ENCODE data around the gene RNF123.

The RNF123 gene

DNA sequence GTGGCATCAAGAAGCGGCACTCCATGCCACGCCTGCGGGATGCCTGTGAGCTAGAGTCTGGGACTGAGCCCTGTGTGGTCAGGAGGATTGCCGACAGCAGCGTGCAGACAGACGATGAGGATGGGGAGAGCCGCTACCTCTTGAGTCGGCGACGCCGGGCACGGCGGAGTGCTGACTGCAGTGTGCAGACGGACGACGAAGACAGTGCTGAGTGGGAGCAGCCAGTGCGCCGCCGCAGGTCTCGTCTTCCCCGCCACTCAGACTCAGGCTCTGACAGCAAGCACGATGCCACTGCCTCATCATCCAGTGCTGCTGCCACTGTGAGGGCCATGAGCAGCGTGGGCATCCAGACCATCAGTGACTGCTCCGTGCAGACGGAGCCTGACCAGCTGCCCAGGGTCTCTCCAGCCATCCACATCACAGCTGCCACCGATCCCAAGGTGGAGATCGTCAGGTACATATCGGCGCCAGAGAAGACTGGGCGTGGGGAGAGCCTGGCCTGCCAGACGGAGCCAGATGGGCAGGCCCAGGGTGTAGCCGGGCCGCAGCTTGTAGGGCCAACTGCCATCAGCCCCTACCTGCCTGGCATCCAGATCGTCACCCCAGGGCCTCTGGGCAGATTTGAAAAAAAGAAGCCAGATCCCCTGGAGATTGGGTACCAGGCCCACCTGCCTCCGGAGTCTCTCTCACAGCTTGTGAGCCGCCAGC lies 32.0 kb upstream of the RNF123 start:
- DNase-seq (ENCODE audit: low read depth), result no peak
- H3K4me3 ChIP-seq (ENCODE audit: low read depth, low read length), result no peak overlapping the region

GRCh38 chr3:49658711-49659110 lies 30.6 kb upstream of the RNF123 start:
- no peak overlapping the region for H3K4me3 ChIP-seq (ENCODE audit: low read depth, low read length)
- DNase-seq (ENCODE audit: low read depth), result no peak

GRCh38 chr3:49659756-49660155 lies 29.6 kb upstream of the RNF123 start:
- DNase-seq (ENCODE audit: low read depth), result no peak
- H3K4me3 ChIP-seq (ENCODE audit: low read depth, low read length), result no peak overlapping the region

- no peak overlapping the region for H3K4me3 ChIP-seq (ENCODE audit: low read depth, low read length)
- no peak for DNase-seq (ENCODE audit: low read depth)
These were observed 28.1 kb upstream of the RNF123 start for GRCh38 chr3:49661281-49661680.

GRCh38 chr3:49662021-49662420 lies 27.3 kb upstream of the RNF123 start:
- DNase-seq (ENCODE audit: low read depth), result no peak
- H3K4me3 ChIP-seq (ENCODE audit: low read depth, low read length), result no peak overlapping the region

GRCh38 chr3:49662720-49663413 lies 26.5 kb upstream of the RNF123 start:
- no peak overlapping the region for H3K4me3 ChIP-seq (ENCODE audit: low read depth, low read length)
- DNase-seq (ENCODE audit: low read depth), result no peak

- DNase-seq (ENCODE audit: low read depth), result no peak
- H3K4me3 ChIP-seq (ENCODE audit: low read depth, low read length), result no peak overlapping the region
These were observed 25.5 kb upstream of the RNF123 start for GRCh38 chr3:49663831-49664230.

DNA sequence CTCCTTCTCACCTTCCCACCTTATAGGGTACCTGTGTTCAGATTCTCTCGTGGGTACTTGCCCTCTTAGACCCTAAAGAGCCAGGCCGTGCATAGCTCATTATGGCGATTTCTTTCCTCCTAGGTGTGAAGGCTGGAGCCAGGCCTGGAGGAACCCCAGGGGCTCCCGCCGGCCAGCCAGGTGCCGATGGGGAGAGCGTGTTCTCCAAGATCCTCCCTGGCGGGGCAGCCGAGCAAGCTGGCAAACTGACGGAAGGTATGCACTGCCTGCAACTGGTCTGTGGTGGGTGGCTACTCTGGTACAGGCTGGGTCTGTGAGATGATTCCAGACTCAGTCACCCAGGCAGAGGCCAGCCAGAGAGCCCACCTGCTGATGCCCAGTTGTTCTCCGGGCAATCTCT lies 25.1 kb upstream of the RNF123 start:
- H3K4me3 ChIP-seq (ENCODE audit: low read depth, low read length), result no peak overlapping the region
- DNase-seq (ENCODE audit: low read depth), result no peak

DNA sequence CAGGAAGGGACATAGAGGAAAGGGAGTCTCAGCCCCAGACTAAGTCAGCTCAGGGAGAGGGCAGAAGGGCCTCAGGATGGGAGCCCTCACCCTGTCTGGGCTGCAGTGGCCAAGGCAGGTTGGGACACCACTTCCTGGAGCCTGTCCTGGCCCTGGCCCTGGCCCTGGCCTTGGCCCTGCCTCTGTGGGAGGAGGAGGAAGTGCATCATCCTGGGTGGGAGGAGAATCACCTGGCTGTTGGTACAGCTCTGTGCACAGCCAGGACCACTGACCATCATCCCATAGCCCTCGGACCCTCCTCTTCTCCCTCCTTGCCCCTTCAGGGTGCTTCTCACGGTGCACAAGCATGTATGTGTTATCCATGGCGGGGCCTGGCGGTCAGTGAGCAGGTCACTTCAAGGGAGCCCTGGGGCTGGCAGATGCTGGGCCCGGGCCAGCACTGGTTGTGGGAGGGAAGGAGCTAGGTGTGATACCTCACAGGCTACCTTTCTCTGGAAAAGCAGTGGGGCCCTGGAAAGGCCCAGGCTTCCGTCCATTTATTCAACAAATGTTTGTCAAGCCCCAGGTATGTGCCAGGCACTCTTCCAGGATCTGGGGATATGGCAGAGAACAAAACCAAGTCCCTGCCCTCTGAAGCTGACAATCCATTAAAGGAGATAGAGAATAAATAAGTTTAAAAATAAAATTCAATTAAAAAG lies 23.4 kb upstream of the RNF123 start:
- DNase-seq (ENCODE audit: low read depth), result no peak
- H3K4me3 ChIP-seq (ENCODE audit: low read depth, low read length), result no peak overlapping the region

- no peak for DNase-seq (ENCODE audit: low read depth)
- no peak overlapping the region for H3K4me3 ChIP-seq (ENCODE audit: low read depth, low read length)
These were observed 22.8 kb upstream of the RNF123 start for GRCh38 chr3:49666592-49666991.

DNA sequence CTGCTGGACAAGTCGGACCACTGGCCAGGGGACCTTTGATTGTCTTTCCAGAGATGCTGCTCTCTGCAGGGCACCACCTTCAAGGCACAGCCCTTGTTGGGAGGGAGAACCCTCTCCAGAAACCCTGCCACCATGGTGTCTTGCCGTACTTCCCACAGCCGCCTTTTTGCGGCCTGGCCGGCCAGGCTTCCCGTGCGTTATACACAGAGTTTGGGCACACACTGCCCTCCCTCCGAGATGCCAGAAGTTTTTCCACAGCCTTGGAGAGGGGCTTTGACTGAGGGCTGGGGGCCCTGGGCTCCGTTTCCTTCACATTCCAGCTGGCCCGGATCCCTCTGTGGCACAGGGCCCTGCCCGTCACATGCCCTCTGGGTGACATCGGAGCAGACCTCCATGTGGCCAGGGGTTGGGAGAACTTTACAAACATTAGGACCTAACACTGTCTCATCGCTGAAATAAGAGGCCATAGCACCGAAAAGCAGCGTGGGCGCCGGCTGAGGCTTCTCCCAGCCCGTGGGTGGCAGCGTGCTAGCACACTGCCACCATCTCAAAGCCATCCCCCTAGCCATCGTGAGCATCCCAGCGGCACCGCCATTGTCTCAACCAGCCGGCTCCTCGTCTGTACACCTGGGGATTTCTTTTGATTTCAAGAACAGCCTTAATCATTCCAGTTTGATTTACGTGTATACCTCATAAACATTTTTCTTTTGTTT lies 21.5 kb upstream of the RNF123 start:
- no peak overlapping the region for H3K4me3 ChIP-seq (ENCODE audit: low read depth, low read length)
- no peak for DNase-seq (ENCODE audit: low read depth)

DNA sequence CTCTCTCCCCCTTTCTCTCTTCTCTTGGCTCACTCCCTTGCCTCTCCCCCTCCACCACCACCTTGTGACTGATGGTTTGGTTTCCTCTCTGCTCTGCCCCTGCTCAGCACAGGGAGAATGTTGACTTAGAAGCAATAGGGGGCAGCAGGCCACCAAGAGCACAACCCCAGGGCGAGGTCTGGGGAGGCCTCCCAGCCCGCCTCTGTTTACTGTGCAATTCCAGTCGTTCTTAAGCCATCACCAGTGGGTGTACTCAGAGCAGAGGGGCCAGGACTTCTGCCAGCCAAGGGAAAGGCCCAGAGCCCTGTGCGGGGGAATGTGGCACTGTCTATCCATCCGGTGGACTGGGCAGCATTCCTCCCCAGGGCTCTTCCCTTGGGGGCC lies 21.0 kb upstream of the RNF123 start:
- no peak overlapping the region for H3K4me3 ChIP-seq (ENCODE audit: low read depth, low read length)
- no peak for DNase-seq (ENCODE audit: low read depth)

GRCh38 chr3:49668861-49669260 lies 20.5 kb upstream of the RNF123 start:
- no peak for DNase-seq (ENCODE audit: low read depth)
- no peak overlapping the region for H3K4me3 ChIP-seq (ENCODE audit: low read depth, low read length)

DNA sequence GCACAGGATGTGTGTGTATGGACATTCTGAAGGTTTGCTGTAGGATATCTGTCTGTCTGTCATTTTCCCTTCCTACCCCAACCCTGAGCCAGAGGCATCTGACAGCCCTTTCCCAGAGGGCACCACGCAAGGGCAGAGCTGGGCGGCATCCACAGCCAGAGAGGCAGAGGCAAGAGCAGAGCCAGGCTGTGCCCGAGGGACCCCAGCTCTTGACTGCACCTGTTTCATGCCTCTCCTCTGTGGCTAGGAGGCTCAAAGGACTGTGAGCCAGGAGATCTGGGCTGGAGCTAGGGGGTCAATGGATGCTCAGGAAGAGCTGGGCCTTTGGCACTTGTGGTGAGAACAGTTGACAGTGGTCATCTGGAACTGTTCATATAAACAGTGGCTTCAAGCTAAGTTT lies 20.0 kb upstream of the RNF123 start:
- no peak overlapping the region for H3K4me3 ChIP-seq (ENCODE audit: low read depth, low read length)
- no peak for DNase-seq (ENCODE audit: low read depth)

GRCh38 chr3:49670940-49671290 lies 18.4 kb upstream of the RNF123 start:
- DNase-seq (ENCODE audit: low read depth), result no peak
- H3K4me3 ChIP-seq (ENCODE audit: low read depth, low read length), result no peak overlapping the region

DNA sequence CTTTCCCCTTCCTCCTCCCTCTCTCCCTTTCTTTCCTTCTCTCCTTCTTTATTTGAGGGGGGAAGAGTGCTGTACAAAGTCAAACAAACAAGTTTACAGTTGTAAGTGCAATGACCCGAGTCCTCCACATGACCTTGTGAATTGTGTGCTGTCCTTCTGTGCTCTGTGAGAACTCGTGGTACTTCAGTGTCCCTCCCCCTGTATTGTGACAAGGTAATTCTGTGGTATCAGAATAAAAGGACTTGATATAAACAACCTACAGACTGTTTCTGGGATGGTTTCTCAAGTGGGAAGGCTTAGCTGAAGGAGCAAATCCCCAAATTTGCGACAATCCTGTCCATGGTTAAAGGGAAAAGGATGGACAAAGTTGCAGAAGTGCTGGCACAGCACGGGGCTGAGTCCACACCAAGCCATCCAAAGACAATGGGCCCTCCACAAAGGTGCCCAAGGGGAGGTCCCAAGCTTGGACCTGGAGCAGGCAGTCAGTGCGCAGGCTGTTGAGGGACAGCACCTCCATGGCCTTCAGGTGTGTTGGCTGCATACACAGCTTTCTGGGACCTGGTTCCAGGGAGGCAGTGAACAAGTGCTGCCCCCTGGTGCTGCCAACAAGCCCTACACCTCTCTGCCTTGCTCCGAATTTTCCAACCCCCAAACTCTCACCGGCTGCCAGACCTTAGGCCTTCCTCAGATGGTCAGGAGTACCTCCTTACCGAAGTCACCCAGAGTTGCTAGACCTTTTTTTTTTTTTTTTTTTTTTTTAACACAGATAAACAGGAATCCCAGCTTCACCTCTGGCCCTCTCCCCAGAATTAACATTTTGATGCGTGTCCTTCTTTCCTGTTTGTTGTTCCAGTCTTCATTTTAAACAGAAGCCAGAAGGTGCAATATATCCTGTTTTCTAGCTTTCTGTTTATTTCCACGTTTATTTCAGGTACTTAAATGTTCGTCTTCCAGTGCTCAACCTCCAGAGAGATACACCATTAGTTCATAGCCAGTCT lies 17.8 kb upstream of the RNF123 start:
- DNase-seq (ENCODE audit: low read depth), result no peak
- H3K4me3 ChIP-seq (ENCODE audit: low read depth, low read length), result no peak overlapping the region

- peak overlapping the region; percentile 78 for H3K4me3 ChIP-seq (ENCODE audit: low read depth, low read length)
- DNase-seq (ENCODE audit: low read depth), result no peak
These were observed 16.1 kb upstream of the RNF123 start for GRCh38 chr3:49673121-49673714.

DNA sequence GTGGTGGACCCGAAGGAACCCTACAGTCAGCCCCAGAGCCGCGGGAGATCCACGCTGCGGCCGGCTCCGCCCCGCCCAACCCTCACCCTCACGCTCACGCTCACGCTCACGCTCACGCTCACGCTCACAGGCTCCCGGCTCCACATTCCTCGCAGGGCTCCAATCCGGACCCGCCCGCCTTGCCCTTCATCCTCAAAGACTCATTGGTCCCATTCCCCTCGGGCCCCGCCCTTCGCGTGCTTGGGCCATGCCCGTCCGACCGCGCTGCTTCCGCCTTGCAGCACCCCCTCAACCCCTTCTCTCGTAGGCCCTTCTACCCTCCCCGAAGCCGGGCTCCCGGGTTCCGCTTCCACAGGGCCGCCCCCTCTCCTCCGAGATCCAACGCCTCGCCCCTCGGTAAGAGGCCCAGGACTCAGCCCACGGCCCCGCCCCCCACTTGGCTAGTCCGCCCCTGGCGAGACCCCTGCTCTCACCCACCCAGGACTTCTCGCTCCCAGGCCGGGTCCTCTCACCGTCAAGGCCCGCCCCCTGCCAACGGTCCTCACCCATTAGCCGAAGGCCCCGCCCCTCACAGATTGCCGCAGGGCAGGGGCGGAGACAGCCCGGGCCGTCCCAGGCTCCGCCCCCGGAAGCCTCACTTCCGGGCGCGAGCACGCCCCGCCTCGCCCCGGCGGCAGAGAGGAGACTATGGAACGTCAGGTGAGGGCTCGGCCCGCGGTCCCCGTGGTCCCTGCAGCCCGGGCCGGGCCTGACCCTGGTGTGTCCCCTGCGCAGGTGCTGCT lies 15.5 kb upstream of the RNF123 start, which contains the start of gene APEH:
Gene APEH (plus strand): TSS at position 637 of the 782 bp plus-strand sequence. CDS start 51 bp downstream, at position 688.
- peak within 1 kb of the TSS; percentile 78 for H3K4me3 ChIP-seq (ENCODE audit: low read depth, low read length)
- peak; percentile 91 for DNase-seq (ENCODE audit: low read depth)

Data from skeletal muscle cell (primary cell).